ENCODE data around the gene EDN3.

EDN3 gene

DNA sequence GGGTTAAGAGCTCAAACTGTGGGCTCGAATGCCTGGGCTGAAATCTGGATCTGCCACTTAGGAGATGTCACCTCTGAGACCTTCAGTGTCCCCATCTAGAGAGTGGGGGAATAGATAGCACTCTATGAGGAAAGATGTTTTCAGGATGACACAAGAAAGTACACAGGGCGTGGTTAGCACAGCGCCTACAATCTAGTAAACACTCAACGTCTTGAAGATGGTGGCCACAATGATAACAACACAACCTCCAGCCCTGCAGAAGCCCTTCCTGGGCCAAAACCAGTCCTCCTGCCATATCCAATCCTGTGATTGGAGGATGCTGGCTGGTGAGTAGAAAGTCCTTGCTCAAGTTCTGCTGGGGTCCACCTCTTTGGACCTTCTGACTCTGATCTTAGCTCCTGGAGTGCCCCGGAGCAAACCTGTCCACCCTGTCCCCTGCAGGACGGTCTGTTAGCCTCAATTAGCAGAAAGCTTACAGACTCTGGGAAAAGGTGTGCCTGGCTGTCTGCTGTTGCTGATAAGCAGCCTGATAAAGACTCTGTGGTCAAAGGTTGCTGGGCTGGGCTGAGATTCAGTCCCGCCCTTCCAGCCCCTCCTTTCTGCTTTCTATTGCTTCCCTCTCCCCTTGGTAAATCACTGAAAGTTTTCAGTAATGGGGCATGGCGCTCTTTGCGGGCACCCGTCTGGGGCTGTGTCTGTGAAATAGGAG is 8.2 kb downstream of the EDN3 start:
- DNase-seq = no peak

DNA sequence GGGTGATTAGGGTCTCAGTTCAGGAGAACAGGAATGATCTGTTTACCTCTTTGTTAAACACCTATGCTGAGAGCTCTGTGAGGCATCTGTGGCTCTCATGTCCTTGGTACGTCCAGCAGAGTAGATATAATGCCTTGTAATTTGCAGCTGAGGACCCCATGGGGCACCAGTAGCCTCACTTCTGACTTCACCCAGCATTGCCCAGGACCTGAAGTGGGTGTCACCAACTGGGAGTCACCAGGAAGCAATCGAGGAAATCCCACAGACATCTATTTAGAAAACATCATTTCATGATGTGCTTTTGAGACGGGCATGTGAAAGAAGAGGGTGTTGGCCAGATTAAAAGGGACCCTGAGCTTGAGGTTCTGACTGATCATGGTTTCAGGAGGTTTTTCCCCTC is 8.8 kb downstream of the EDN3 start:
- DNase-seq = no peak

DNA sequence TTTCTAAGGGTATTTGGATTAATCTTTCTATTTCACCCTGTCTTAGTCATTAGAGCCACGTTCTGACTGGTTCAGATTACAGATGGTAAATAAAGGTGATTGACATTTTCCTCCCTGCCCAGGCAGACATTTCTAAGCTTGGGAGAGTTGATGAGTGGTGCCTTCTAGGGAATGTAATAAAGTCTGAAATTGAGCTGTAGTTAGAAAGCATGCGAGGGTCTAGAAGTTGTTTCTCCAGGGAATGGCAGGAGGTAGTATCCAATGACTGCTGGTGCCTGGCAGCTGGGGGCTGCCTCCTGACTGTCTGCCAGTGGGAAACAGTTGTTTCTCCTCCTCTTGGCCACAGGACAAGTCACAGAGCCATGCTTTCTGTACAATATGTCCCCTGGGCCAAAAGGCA is 14.6 kb downstream of the EDN3 start:
- no peak for DNase-seq

DNA sequence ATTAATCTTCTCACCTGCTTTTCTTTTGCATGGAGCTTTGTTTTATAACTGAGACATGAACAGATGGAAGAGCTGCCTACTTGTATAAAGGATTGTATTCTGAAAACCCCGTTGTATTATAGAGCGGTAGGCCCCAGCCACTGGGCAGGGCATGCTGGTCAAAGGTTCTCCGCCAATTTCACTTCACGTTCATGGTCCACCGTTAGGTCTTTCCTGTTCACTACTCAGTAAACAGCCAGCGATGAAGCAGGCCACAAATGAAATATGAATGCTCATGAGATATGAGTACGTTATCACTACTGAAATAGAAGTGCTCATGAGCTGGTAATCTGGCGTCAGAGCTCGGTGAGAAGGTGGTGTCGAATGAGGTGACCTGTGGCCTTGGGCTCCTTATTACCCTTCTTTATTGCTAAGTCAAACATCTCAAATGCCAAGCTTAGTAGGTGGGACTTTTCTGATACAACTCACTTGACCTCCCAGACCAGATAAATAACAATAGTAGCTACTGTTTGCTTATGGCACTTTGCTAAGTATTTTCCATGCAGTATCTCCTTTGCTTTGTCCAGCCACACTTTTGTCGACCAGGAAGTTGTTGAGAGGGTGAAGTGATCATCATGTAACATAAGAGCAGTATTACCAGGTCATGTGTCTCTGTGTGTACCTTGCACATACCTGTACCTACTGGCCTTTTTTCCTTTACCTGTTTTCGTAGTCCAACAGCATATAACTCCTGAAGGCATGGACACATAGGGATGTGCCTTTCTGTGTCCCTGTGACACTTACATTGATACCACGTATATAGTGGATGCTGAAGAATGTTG is 16.7 kb downstream of the EDN3 start:
- DNase-seq = no peak

DNA sequence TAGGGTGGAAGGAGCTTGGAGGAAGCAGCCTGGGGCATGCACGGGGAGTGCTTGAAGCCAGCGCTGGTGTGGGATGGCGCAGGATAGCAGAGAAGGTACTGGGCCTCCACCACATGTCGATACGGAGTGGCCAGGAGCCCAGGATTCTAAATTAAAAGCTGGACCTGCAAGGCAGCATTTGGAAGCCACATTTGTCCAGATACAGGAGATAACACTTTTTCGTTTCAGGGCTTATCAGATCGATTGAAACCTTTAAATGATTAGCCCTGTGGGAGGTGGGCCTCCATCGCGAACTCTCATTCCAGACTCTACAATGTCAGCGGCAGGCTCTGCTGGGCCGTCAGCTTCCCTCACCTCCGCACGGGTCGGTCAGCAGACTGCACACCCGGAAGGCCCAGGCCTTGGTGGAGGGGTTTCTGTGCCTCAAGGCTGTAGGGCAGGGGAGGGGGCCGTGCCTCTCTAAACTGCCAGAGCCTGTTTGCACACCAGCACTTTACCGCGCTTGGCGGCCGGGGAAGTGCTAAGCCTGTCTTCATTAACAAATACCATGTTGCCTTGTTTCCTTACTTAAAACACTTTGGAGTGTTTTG is 17.9 kb downstream of the EDN3 start:
- no peak for DNase-seq

DNA sequence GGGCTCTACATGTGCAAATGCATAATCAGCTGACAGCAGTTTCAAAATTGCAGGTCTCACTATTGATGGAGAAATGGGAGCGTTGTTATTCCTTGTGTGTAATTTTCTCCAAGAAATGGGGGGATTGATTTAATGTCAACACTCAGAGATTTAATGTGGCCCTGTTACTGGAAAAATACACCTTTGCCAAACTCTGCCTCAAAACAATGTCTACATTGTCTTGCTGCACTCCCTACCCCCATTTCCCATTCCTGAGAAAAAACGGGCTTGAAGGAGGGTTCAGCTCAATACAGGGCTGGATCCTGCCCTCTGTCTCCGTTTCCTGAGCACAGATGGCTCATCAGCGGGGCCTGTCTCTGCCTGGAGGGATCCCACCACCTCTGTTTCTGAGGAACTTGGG is 18.4 kb downstream of the EDN3 start:
- no peak for DNase-seq

DNA sequence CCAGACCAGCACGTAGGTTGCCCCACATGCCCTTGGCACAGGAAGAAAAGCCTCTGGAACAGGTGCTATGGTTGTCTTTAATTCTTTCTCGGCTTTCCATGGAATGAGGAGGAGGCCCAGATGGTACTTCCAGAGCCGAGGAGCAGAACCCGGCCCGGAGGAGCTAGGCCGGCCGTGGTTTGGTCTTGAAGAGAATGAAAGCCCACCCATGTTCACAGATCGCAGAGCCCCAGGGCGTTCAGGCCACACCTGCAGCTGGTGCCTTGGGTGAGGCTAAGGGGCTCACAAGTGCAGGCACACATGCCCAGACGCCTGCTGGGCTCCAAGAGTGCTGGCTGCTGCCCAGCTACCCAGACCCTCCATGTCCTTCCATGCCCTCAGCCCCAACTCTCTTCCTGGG is 20.0 kb downstream of the EDN3 start:
- DNase-seq = no peak

DNA sequence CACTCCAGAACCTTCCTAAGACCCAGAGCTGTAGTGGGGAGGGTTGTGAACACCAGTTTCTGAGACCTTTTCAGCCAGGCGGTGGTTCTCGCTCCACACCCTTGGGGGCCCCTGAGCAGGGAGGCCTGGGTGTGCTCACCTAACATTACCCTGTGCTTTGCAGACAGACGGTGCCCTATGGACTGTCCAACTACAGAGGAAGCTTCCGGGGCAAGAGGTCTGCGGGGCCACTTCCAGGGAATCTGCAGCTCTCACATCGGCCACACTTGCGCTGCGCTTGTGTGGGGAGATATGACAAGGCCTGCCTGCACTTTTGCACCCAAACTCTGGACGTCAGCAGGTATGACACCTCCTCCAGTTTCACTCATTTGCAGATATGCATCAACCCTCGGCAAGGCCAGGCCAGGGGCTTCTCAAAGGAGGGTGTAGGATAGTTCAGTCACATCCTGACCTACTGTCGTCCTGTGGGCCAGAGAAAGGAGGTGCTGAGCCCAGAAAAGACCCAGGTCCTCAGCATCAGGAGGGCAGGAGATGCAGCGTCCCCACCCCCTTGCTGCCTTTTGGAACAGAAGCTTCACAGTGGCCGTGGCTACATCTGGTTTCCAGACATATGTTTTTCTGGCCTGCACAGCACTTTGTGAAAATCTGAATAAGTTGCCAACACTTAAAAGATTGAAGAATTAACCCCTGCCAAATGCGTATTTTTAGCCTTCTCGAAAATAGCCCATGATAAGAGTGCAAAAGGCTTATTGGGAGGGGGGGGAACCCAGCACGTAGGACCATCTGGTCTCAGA is 20.6 kb downstream of the EDN3 start:
- no peak for DNase-seq

DNA sequence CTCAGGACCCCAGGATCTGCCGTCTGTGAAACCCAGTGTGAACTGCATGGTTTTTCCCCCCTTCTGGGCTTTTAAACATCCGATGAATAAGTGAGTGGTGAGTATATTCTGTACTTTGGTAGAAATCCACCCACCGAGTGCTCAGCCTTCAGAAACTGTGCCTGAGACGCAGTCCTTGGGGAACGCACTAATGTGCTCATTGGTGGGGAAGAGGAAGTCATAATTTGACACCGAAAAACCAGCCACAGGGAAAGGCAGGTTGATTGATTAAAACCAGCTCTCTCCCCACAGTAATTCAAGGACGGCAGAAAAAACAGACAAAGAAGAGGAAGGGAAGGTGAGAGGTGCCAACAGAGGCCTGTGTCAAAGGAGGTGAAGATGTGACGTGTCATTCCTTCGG is 21.7 kb downstream of the EDN3 start:
- no peak for DNase-seq

DNA sequence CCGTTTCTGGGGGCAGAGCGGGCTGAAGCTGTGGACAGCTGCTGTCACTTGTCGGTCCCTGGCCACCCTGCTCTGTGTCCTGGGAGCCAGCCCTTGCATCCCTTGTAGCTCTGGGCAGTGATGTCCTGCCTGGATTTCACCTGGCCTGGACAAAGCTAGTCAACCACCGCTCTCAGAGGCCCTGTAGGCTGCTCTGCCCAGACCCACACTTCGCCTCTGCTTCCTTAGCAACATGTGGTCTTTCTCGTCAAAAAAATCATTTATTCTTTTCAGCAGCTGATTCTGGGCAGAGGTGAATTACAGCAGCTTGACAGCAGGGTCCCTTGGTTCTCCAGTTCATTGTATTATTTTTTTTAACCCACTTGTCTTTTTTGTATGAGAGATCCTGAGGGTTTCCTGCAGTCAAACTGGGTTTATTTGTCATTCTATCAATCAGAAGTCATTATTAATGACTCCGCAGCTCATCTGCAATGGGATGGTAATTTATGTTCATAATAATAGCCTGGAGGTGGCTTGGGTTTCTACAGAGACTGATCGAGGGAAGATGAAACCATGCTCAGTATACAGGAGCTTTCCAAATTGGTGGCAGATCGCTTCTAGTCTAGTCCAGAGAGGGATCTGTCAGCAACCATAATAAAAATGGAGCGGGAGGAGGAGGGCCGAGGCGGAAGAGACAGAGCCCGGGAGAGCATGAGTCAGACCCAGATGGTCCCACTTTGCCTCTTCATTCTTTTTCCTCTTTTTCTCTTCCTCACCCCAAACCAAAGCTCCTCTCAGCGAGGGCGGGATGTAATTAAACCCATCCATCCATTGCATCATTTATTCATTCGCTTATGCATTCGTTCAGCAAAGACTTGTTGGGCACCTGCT is 22.4 kb downstream of the EDN3 start:
- DNase-seq = no peak

DNA sequence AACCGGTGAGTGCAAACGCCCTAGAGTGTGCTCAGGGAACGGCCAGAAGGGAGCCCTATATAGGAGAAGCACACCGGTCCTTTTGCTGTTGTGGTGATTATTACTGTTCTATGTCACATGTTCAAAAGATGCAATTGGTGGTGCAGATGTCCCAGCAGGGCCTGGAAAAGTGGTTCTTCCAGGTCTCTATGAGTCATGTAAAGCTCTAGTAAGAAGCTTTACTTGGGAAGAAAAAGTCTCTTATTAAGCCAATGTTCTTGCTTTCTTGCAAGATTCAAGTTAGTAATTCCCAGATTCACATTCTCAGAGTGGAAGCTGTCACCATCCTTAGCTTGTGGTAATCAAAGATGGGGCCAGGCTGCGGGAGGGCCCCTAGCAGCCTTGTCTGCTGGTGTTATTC is 23.3 kb downstream of the EDN3 start:
- no peak for DNase-seq

DNA sequence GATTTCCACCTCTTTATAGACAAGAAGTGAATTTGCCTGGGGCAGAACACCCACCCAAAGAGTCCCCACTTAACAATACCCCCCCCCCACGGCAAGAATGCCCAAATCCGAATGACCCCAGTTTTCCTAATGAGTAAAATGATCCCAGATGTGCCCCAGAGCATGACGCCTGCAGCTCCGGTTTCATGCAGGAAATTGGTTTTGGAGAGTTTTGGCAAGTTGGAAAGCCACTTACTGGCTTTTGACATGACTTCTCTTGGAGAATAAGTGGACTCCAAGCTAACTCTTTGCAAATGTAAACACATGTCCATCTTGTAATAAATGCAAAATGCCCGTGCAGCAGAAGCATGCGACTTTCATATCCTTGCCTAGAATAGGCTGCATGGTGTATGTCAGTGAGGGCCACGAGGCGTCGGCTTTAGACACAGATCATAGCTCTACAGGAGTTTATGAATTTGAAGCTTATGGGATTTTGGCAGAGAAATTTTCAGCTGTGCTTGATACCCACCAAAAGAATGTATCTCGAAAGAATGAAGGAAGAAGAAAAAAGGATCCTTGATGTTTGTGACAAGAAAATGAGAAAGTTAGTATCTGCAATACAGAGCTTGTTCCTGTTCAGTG is 24.2 kb downstream of the EDN3 start:
- no peak for DNase-seq

DNA sequence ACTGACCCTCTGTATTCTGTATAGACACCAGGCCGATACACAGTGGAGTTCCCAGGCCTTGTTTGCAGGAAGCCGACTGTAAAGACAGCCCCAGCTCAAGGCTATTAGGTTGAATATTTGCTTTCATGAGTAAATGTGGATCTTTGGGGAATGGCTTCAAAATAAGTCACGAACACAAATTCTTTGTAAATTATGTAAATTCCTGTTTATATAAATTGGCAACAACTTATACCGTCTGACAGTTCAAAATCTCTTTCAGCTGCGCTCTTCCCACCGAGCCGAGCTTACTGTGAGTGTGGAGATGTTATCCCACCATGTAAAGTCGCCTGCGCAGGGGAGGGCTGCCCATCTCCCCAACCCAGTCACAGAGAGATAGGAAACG is 24.7 kb downstream of the EDN3 start:
- no peak for DNase-seq

DNA sequence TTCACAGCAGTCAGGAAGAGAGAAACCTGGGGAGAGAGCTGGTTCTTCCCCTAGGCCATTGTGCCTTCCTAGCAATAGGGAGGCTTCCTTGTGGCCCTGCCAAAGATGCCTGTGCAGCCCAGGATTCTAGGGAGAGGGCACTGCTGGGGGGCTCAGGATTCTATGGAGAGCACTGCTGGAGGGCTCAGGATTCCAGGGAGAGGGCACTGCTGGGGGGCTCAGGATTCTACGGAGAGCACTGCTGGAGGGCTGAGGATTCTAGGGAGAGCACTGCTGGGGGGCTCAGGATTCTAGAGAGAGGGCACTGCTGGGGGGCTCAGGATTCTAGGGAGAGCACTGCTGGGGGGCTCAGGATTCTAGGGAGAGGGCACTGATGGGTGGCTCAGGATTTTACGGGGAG is 25.8 kb downstream of the EDN3 start:
- DNase-seq = no peak

DNA sequence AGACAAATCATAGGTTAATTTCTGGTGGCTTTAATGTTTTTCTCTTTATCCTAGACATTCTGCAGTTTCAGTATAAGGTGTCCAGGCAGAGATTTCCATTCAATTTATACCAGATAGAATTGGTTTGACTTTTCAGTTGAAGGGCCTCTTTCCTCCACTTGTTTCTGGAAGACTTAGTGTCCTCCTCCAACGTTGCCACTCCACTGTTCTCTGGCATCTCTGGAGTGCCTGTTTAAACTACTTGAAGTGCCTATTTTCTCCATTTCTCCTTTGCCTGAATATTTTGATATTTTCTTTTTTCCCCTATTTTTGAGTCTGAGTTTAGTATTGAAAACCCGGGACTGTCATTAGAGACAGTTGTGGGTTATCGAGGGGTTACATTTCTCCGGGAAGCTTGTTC is 27.7 kb downstream of the EDN3 start:
- DNase-seq = no peak

DNA sequence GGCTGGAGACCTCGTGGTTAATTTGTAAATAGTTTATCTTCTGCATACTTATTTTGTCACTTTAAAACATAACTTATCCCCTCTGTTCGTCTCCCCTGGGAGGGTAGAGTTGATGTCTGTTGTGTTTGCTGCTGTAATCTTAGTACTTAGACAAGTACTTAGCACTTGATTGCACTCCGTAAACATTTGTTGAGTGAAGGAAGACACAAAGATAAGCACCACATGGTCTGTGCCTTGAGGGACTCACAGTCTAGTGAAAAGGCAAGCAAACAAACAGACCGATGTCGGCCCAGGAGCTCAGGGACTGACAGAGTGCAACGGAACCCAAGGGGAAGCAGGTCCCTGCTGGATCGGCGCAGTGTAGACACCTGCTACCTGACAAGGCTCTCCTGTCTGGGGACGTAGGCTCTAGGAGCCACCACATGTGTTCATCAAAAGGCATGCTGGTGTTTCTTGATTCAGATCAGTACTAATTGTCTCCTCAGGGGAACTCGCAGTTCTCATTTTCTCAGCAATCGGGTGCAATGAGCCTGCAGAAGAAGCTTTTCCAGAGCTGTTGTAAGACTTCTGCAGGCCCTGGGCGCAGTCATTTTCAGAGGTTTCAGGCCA is 31.4 kb downstream of the EDN3 start:
- DNase-seq = no peak

DNA sequence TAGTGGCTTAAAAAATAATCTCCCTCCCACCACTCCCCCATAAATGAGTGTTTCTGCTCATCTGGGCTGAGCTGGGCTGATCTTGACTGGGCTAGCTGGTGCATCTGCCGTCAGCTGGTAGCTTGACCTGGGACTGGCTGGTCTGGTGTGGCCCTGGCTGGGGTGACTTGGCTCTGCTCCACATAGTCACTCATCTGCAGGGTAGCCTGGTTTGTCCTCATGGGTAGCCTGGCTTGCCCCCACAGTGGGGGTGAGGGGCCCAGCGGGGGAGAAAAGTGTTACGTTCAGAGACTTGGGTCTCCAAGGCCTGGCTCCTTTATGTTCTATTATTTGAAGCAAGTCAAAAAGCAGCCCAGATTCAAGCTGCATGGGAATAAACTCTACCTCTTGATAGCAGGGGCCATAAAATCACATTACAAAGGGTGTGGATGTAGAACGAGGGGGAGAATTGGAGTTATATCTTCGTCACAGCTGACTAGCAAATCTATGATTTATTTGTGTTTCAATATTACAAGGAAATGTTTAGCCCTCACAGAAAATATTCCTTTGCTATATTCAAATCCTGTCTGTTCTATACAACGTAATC is 32.9 kb downstream of the EDN3 start:
- DNase-seq = no peak

DNA sequence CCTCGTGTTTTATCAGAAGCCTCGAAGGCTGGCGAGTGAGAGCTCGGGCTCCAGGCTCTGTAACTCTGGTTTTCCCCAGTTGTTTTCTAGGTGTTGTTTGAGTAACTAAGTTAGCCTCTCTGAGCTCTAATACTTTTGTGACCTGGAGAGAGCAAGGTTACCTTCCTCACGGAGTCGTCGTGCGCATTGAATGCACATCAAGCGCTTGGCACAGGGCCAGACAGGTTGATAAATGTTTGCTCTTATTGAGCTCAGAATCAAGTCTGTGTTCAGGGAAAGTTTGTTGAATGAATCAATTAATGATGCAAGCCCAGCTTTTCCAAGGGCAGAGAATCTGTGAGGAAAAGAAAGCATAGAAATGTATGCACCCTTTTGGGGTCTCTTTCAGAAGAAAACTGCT is 33.5 kb downstream of the EDN3 start:
- DNase-seq = no peak

DNA sequence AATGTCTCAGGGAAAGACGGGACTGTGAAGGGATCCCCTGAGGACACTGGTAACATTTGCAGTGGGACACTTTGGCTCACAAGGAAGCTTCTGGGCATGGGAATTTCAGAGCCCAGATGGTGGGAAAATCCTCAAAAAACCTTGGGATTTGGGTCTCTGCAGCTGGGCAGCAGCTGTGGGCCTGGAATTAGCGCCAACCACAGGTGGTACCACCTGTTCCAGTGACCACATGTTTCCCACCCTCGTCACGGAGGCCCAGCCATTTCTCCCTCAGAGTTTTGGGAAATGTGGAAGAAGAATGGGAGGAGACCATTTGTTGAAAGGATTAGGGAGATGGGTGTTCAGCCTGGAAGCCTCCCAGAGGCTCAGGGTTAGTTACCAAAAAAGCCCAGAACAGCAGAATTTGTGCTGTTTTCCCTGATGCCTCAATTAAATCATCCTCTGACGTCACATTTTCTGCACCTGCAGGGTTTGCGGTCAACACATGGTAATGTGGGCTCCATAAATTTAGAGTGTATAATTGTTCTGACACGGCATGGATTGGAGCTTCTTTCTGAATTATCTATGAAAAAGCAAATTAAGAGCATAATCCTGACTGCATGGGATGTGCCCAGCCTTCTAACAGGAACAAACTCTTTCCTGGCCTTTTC is 34.4 kb downstream of the EDN3 start:
- DNase-seq = no peak

DNA sequence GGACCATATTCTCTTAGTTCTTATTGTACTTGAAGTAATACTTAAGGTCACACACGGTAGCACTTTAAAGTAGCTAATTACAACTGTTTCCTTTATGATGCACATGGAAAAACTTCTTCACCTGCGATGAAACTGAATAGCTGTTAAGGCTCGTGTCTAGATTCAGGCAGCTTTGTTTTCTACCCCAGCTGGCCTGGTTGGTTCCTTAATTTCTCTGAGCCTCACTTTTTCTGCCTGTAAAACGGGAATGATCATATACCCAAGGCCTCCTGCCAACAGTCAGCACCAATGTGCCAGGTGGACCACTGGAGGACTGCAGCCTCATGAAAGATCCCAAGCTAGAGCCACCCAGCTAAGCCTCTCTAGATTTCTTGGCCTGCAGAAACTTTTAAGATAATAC is 35.0 kb downstream of the EDN3 start:
- DNase-seq = no peak

DNA sequence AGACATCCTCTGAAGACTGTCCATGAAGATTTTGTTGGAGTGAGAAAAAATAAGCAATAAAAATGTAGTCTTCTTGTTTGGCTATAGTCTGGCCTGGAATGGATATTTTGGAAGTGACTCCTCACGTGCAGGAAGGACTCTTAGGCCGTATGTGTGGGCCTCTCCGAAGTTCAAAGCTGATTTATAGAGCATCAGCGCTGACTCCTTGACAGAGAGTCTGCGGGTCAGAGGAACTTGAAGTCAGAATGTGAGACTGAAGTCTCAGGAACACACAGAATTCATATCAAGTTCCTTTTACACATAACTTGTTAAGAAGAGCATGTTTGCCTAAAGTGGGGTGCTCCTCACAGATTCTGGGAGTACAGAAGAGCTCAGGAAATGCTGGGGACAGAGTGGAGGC is 36.1 kb downstream of the EDN3 start:
- no peak for DNase-seq
